ENCODE data around the gene PPP1R15B.

- TF ChIP-seq EZH2 (IDR thresholded peaks at IDR 0.05; ENCODE audit: low read length, unreplicated experiment) (no peak), EZH2phosphoT487 (IDR thresholded peaks at IDR 0.05; ENCODE audit: borderline replicate concordance, low read length) (no peak)
- TF ChIP-seq, protein P1, sequence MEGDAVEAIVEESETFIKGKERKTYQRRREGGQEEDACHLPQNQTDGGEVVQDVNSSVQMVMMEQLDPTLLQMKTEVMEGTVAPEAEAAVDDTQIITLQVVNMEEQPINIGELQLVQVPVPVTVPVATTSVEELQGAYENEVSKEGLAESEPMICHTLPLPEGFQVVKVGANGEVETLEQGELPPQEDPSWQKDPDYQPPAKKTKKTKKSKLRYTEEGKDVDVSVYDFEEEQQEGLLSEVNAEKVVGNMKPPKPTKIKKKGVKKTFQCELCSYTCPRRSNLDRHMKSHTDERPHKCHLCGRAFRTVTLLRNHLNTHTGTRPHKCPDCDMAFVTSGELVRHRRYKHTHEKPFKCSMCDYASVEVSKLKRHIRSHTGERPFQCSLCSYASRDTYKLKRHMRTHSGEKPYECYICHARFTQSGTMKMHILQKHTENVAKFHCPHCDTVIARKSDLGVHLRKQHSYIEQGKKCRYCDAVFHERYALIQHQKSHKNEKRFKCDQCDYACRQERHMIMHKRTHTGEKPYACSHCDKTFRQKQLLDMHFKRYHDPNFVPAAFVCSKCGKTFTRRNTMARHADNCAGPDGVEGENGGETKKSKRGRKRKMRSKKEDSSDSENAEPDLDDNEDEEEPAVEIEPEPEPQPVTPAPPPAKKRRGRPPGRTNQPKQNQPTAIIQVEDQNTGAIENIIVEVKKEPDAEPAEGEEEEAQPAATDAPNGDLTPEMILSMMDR (conservative IDR thresholded peaks at IDR 0.05; ENCODE audit: low read depth, low read length): no peak
These were observed 57.0 kb downstream of the PPP1R15B start for GRCh38 chr1:204354579-204354978.

Data from PC-3 (cell line).